ENCODE measurements around the gene OSBPL6. TPM values are rescaled to one million over a fixed set of nuclear protein-coding genes. Genes with fewer than 3 reads are reported as not detected.

The OSBPL6 gene
- total RNA-seq, 6 donors from 2014 or later = 2.0 to 35.4 (median 5.1) TPM

DNA sequence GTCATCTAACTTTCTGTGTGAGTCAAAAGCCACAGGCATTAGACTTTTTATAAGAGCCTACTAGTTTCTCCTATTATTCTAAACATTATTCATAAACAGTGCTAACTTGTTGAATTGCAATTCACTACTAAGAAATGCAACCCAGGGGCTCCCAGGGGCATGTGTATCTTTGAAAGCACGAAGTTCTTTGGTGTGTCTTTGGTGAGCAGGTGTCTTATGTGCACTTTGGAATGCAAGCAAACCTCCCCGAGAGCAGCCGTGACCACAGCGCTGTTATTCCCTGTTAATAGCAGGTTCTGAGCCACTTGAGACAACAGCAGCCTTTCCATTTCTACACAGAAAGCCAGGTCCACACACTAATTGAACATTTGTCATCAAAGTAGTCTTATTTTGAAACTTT lies 133.2 kb downstream of the OSBPL6 start:
- WGBS, 2 donors = 46 to 70% methylated on average over 4 of the region's 4 CpGs
- H3K4me1 ChIP-seq = peaks cover 7 to 22% (median 11%) of the 10 kb centered on the region in 4 donors
- H3K27me3 ChIP-seq = no peaks in the 10 kb centered on the region
- peak overlapping the region in 2 of 4 donors; percentile 42 to 45 for H3K27ac ChIP-seq
- H3K4me3 ChIP-seq = no peak overlapping the region
- H3K36me3 ChIP-seq = no peaks in the 10 kb centered on the region
- ATAC-seq (ENCODE audit: low FRiP score in 2 of 2) = no peak
- DNase-seq = peak in 1 of 2 donors; percentile 42
- H3K9me3 ChIP-seq = no peaks in the 10 kb centered on the region
- TF ChIP-seq CTCF (IDR thresholded peaks at IDR 0.05) (no peak), POLR2A (IDR thresholded peaks at IDR 0.05) (no peak)

DNA sequence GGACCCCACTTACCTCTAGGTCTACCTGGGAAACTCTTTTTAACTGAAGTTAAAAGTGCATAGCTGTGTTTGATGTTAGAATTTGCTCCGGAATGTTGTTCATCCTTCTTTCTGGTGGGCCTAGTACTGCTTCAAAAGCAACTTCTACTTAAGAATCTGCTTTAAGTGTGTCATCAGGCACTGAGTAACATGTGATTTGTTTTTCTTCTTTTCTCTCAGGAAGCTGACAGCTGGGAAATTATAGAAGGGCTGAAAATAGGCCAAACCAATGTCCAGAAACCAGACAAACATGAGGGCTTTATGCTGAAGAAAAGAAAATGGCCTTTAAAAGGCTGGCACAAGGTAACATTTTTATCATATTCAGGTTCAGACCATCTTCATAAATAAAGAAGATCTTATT lies 133.7 kb downstream of the OSBPL6 start:
- no peak for DNase-seq
- Histone ChIP-seq H3K36me3 (no peaks in the 10 kb centered on the region), H3K27me3 (no peaks in the 10 kb centered on the region), H3K4me1 (peaks cover 7 to 22% (median 11%) of the 10 kb centered on the region in 4 donors), H3K27ac (peak overlapping the region in 2 of 4 donors; percentile 42 to 45), H3K4me3 (no peak overlapping the region), H3K9me3 (no peaks in the 10 kb centered on the region)
- no peak for ATAC-seq (ENCODE audit: low FRiP score in 2 of 2)
- 59 to 60% methylated on average over 1 of the region's 1 CpG for WGBS, 2 donors
- no peak for TF ChIP-seq CTCF (IDR thresholded peaks at IDR 0.05)

DNA sequence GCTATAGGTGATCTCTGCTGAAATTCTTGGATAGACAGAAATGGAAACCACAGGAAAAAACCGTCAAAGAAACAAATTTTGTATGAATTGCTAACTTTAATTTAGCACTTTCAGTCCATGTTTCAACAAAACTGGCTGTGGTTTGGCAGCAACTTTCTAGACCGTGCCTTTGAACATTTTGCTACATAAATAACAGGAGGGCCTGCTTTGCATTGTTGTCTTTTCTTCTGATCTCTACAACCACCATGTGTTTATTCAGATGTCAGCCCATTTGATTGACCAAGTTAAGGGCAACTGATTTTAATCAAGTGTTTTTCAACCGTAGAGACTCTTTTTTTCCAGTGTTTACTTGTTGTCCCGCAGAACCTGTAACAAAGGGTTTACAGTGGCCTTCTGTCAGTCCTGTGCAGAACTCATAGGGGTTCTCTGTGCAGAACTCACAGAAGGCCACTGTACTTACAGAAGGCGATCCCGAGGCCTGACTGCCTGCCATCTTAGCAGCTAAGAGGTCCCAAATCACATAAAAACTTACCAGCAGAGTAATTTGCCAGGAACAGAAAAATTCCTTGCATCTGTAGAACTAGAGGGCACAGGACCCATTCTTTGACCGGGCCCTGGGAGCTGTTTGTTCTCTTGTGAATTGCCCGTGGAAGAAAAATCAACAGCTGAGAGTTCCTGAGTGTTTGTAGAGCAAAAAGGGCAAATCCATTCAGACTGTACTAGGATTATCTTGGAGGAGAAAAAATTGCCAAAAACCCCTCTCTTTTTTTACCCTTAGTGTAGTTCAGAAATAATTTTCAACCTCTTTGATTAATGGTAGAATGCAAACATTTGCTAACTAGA lies 136.1 kb downstream of the OSBPL6 start:
- no peaks in the 10 kb centered on the region for H3K27me3 ChIP-seq
- DNase-seq (no peak), ATAC-seq (ENCODE audit: low FRiP score in 2 of 2) (no peak)
- TF ChIP-seq POLR2A (IDR thresholded peaks at IDR 0.05) (no peak), POLR2AphosphoS5 (IDR thresholded peaks at IDR 0.05) (no peak)
- H3K4me3 ChIP-seq = no peak overlapping the region
- peaks cover 7 to 28% (median 11%) of the 10 kb centered on the region in 4 donors for H3K4me1 ChIP-seq
- peak overlapping the region in 3 of 4 donors; percentile 6 to 33 (median 28) for H3K27ac ChIP-seq
- no peaks in the 10 kb centered on the region for H3K36me3 ChIP-seq
- H3K9me3 ChIP-seq = no peaks in the 10 kb centered on the region
- WGBS, 2 donors = 61 to 66% methylated on average over 8 of the region's 8 CpGs

DNA sequence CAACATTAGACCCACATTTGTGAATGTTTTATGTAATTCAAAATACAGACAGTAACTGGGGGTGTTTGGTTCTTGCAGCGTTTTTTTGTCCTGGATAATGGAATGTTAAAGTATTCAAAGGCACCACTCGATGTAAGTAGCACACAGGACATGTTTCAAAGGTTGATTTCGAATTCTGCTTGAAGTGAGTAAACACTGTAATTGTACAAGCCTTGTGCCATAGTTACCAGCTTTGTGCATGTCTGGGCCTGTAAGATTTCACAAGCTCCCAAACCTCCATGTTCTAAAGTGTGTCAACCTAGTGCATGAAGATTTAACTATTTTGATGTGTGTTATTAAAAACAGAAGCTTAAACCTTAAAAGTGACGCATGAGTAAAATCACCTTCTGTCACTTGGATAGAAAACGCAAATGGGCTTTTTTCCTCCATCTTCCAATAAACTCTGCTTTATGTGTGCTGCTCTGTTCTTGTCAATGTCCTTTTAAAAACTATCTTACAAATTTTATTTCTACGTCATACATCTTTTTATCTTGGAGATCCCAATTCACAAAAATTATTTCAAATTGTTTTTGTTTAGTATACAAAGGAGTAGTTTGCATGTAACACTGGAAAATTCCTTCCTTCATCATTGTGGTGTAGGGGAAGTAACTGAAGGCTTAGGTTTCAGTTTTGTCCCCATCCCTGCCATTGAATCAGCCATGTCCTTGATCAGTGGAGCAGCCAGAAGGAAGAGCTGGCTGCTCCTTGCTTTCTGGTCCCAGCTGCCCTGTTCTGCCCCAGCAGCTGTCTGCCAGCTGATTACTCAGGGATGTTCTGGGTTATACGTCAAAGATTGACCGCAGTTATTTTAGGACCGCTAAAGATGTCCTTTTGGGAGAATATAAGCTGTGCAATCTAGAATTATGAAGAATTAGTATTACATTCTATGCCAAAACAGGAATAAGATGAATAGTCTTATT lies 137.4 kb downstream of the OSBPL6 start:
- Histone ChIP-seq H3K36me3 (peaks cover 0 to 3% (median 0%) of the 10 kb centered on the region in 4 donors), H3K4me1 (peaks cover 7 to 28% (median 11%) of the 10 kb centered on the region in 4 donors), H3K4me3 (no peak overlapping the region), H3K27me3 (no peaks in the 10 kb centered on the region), H3K27ac (peak overlapping the region in 2 of 4 donors; percentile 8 to 42), H3K9me3 (no peaks in the 10 kb centered on the region)
- no peak for DNase-seq
- ATAC-seq (ENCODE audit: low FRiP score in 2 of 2) = peak; percentile 49 to 75
- 78 to 79% methylated on average over 9 of the region's 9 CpGs for WGBS, 2 donors
- TF ChIP-seq POLR2AphosphoS5 (IDR thresholded peaks at IDR 0.05) = no peak

- Histone ChIP-seq H3K4me3 (no peak overlapping the region), H3K27ac (no peak overlapping the region), H3K36me3 (peaks cover 0 to 3% (median 0%) of the 10 kb centered on the region in 4 donors), H3K9me3 (no peaks in the 10 kb centered on the region), H3K27me3 (no peaks in the 10 kb centered on the region), H3K4me1 (peaks cover 0 to 17% (median 0%) of the 10 kb centered on the region in 4 donors)
- TF ChIP-seq POLR2A (IDR thresholded peaks at IDR 0.05) (no peak), POLR2AphosphoS5 (IDR thresholded peaks at IDR 0.05) (no peak), CTCF (IDR thresholded peaks at IDR 0.05) (no peak), EP300 (IDR thresholded peaks at IDR 0.05) (no peak)
- DNase-seq (no peak), ATAC-seq (ENCODE audit: low FRiP score in 2 of 2) (no peak)
- 64 to 66% methylated on average over 3 of the region's 3 CpGs for WGBS, 2 donors
Measured at GRCh38 chr2:178333851-178334250, 139.5 kb downstream of the OSBPL6 start.
